Osteoblast (primary cell): ENCODE results near the gene EPHA4. TPM values are rescaled to one million over a fixed set of nuclear protein-coding genes. Genes with fewer than 3 reads are reported as not detected.

Experiments
- DNase-seq: peaks from one replicate; pipeline ENCODE4 v3.0.0; 2011; ENCODE audit warnings: low spot score, mixed read lengths; ENCODE audit not compliant: insufficient read length; ENCODE audit errors: missing footprints
- H2AFZ ChIP-seq: 2 replicates; pipeline ENCODE4 v1.6.0; 2011; ENCODE audit warnings: mild to moderate bottlenecking, low read length
- H3K27ac ChIP-seq: 2 replicates; pipeline ENCODE4 v1.5.1; 2011; ENCODE audit warnings: mild to moderate bottlenecking, low read depth, low read length, moderate library complexity
- H3K27me3 ChIP-seq: 2 replicates; pipeline ENCODE4 v1.6.0; 2012; ENCODE audit warnings: mild to moderate bottlenecking, control low read depth, inconsistent platforms, low read length, moderate library complexity; ENCODE audit not compliant: insufficient read depth
- H3K36me3 ChIP-seq: 2 replicates; pipeline ENCODE4 v1.5.1; 2011; ENCODE audit warnings: mild to moderate bottlenecking, low read length, control low read depth, moderate library complexity; ENCODE audit not compliant: insufficient read depth
- H3K4me1 ChIP-seq: 2 replicates; pipeline ENCODE4 v1.5.1; 2011; ENCODE audit warnings: mild to moderate bottlenecking, low read length, control low read depth, moderate library complexity; ENCODE audit not compliant: insufficient read depth
- H3K4me2 ChIP-seq: 2 replicates; pipeline ENCODE4 v1.6.0; 2011; ENCODE audit warnings: mild to moderate bottlenecking, low read length; ENCODE audit not compliant: insufficient read depth
- H3K4me3 ChIP-seq: fragments of 200-600 bp; sonication (generic); 3 replicates; pipeline ENCODE4 v1.5.1; 2012; ENCODE audit warnings: mild to moderate bottlenecking, low read length, inconsistent platforms; ENCODE audit not compliant: insufficient read depth
- H3K79me2 ChIP-seq: 2 replicates; pipeline ENCODE4 v1.6.0; 2012; ENCODE audit warnings: mild to moderate bottlenecking, low read length, control low read depth, inconsistent platforms; ENCODE audit not compliant: insufficient read depth
- H3K9me3 ChIP-seq: 2 replicates; pipeline ENCODE4 v1.5.1; 2011; ENCODE audit warnings: low read depth, low read length, control low read depth
- H4K20me1 ChIP-seq: 2 replicates; pipeline ENCODE4 v1.6.0; 2012; ENCODE audit warnings: mild to moderate bottlenecking, low read length, control low read depth; ENCODE audit not compliant: insufficient read depth
- CTCF ChIP-seq: IDR thresholded peaks from 2 replicates; pipeline ENCODE4 v1.5.1; 2011; ENCODE audit warnings: mild to moderate bottlenecking, low read depth, low read length, moderate library complexity; ENCODE audit errors: extremely low read depth
- total RNA-seq: library from RNA; depleted of rRNA; stranded (reverse); fragments of >200 nt; gene quantifications from 2 replicates; pipeline ENCODE4 v1.2.3, GENCODE V29; 2012

Gene EPHA4
- total RNA-seq, 1 donor = 15.9 TPM

GRCh38 chr2:221460136-221460535 is 112.0 kb downstream of the EPHA4 start:
- no peak for TF ChIP-seq CTCF

GRCh38 chr2:221458578-221458977 is 113.5 kb downstream of the EPHA4 start:
- Histone ChIP-seq H3K36me3 (no peaks in the 10 kb centered on the region), H3K4me2 (no peak overlapping the region), H4K20me1 (no peaks in the 10 kb centered on the region), H3K27me3 (no peaks in the 10 kb centered on the region), H3K4me1 (no peaks in the 10 kb centered on the region), H3K27ac (no peak overlapping the region), H3K4me3 (no peak overlapping the region), H3K79me2 (no peaks in the 10 kb centered on the region), H3K9me3 (no peaks in the 10 kb centered on the region), H2AFZ (no peak overlapping the region)
- no peak for DNase-seq
- TF ChIP-seq CTCF = no peak

More at GRCh38 chr2:221460136-221460535, 112.0 kb downstream of the EPHA4 start:
- H2AFZ ChIP-seq = no peak overlapping the region
- H3K27me3 ChIP-seq = no peaks in the 10 kb centered on the region
- H4K20me1 ChIP-seq = no peaks in the 10 kb centered on the region
- DNase-seq = no peak
- no peaks in the 10 kb centered on the region for H3K4me1 ChIP-seq
- no peaks in the 10 kb centered on the region for H3K9me3 ChIP-seq
- H3K36me3 ChIP-seq = no peaks in the 10 kb centered on the region
- H3K4me3 ChIP-seq = no peak overlapping the region
- H3K79me2 ChIP-seq = no peaks in the 10 kb centered on the region
- no peak overlapping the region for H3K27ac ChIP-seq
- no peak overlapping the region for H3K4me2 ChIP-seq

GRCh38 chr2:221455214-221455613 is 116.9 kb downstream of the EPHA4 start:
- no peak overlapping the region for H2AFZ ChIP-seq
- H3K9me3 ChIP-seq = no peaks in the 10 kb centered on the region
- no peaks in the 10 kb centered on the region for H3K4me1 ChIP-seq
- TF ChIP-seq CTCF = no peak
- H4K20me1 ChIP-seq = no peaks in the 10 kb centered on the region
- no peak overlapping the region for H3K27ac ChIP-seq
- no peak for DNase-seq
- no peaks in the 10 kb centered on the region for H3K79me2 ChIP-seq
- no peaks in the 10 kb centered on the region for H3K36me3 ChIP-seq
- no peak overlapping the region for H3K4me3 ChIP-seq
- no peaks in the 10 kb centered on the region for H3K27me3 ChIP-seq
- H3K4me2 ChIP-seq = no peak overlapping the region

- H4K20me1 ChIP-seq = no peaks in the 10 kb centered on the region
- no peak overlapping the region for H3K27ac ChIP-seq
- H3K79me2 ChIP-seq = no peaks in the 10 kb centered on the region
- DNase-seq = no peak
- no peak overlapping the region for H2AFZ ChIP-seq
- no peaks in the 10 kb centered on the region for H3K9me3 ChIP-seq
- H3K36me3 ChIP-seq = no peaks in the 10 kb centered on the region
- no peaks in the 10 kb centered on the region for H3K4me1 ChIP-seq
- H3K4me2 ChIP-seq = no peak overlapping the region
- H3K4me3 ChIP-seq = no peak overlapping the region
- no peaks in the 10 kb centered on the region for H3K27me3 ChIP-seq
- TF ChIP-seq CTCF = no peak
These were observed 117.5 kb downstream of the EPHA4 start for GRCh38 chr2:221454459-221455105.
